NK-92 (cell line): ENCODE measurements around the gene AKR7A2.
"Not testable (repeated sequence)": the region's sequence is repeated elsewhere in the genome, so short reads cannot be mapped to it uniquely, and the experiment has no call there.

ENCODE experiments used
- DNase-seq: peaks from one replicate; lab custom pipeline; 2025; ENCODE audit not compliant: unreplicated experiment; lab: John Stamatoyannopoulos, UW

AKR7A2 gene

GRCh38 chr1:19268445-19268844 lies 43.5 kb downstream of the AKR7A2 start:
- no peak for DNase-seq

DNA sequence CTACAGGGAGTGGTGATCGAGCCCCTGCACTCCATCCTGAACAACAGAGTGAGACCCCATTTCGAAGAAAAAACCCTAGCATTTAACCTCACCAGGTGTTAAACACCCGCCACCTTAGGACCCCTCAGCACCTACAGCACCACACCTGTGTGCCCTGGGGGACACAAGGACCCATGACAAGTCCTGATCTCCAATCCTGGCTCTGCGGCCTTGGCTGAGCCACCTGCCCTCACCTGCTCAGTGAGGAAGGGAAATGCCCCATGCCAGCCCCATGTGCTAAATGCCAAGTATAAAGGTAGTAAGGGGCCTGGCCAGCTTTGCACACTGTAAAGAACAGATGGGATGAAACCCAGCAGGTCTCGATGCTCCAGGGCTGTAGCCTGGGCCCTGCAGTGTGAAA lies 49.2 kb downstream of the AKR7A2 start:
- DNase-seq = no peak

GRCh38 chr1:19262047-19262446 lies 49.9 kb downstream of the AKR7A2 start:
- no peak for DNase-seq

- DNase-seq = no peak
These were observed 51.5 kb downstream of the AKR7A2 start for GRCh38 chr1:19260211-19261138.

- DNase-seq = no peak
These were observed 53.6 kb downstream of the AKR7A2 start for GRCh38 chr1:19258353-19258752.

DNA sequence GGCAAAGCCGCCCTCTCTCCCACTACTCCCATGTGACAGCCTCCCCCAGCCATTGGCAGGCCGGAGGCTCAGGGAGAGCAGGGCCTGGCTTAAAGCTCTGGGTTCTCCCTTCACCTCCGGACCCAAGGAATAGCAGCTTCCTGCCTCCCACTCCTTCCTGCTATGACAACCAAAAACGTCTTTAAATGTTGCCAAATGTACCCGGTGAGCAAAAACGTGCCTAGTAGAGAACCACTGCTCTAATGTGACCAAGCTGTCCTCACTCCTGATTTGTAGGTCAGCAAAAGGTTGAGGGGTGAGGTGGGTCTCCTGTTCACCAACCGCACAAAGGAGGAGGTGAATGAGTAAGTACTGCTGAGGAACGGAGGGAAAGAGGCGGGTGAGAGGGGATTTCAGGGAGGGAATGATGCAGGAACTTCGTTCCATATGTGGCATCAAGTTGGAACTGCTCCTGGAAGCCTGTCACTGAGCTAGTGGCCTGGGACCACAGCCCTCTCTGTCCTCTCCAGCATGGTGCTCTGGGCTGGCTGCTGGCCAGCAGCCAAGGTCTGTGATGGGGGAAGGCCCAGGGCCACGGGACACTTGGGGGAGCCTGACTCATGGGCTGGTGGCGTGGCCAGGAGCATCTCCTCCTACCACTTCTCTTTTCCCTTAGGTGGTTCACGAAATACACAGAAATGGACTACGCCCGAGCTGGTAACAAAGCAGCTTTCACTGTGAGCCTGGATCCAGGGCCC lies 54.6 kb downstream of the AKR7A2 start:
- no peak for DNase-seq

DNA sequence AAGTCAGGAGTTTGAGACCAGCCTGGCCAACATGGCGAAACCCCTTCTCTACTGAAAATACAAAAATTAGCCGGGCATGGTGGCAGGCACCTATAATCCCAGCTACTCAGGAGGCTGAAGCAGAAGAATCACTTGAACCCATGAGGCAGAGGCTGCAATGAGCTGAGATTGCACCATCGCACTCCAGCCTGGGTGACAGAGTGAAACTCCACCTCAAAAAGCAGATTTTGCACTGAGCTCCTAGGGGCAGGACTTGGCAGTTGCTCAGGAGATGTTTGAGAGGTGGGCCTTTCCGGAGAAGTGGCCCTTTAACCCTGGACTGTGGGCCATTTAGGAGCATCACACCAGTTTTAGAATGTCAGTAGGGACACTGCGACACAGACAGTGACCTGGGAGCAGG lies 55.6 kb downstream of the AKR7A2 start:
- not testable (repeated sequence) for DNase-seq

- no peak for DNase-seq
These were observed 56.7 kb downstream of the AKR7A2 start for GRCh38 chr1:19255288-19255687.

DNA sequence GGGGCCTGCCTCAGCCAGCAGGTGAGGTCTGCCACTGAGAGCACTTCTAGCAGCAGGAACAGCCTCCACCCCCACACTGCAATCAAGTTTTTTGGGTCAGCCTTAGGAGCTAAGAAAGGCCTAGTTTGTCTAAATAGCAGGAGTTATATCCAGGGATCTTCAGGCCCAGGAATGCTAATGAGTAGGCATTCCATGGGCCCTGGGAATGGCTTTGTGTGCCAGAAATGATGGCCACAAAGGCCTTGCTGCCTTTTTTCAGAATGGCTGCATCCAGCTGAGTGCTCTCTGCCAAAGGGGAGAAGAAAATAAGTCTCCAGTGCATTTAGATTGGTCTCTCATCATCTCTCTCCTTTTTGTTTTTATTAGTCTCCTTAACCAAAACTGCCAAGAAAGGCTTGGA lies 57.5 kb downstream of the AKR7A2 start:
- no peak for DNase-seq
